GM18870 (cell line): ENCODE results near the gene PTDSS2.
"Not testable (repeated sequence)": the region's sequence is repeated elsewhere in the genome, so short reads cannot be mapped to it uniquely, and the experiment has no call there.

Experiments used
- ATAC-seq: cut with Tn5 transposase; IDR thresholded peaks from one replicate; pipeline ENCODE4 v1.9.1; 2021; ENCODE audit warnings: moderate library complexity; ENCODE audit not compliant: unreplicated experiment

The PTDSS2 gene

DNA sequence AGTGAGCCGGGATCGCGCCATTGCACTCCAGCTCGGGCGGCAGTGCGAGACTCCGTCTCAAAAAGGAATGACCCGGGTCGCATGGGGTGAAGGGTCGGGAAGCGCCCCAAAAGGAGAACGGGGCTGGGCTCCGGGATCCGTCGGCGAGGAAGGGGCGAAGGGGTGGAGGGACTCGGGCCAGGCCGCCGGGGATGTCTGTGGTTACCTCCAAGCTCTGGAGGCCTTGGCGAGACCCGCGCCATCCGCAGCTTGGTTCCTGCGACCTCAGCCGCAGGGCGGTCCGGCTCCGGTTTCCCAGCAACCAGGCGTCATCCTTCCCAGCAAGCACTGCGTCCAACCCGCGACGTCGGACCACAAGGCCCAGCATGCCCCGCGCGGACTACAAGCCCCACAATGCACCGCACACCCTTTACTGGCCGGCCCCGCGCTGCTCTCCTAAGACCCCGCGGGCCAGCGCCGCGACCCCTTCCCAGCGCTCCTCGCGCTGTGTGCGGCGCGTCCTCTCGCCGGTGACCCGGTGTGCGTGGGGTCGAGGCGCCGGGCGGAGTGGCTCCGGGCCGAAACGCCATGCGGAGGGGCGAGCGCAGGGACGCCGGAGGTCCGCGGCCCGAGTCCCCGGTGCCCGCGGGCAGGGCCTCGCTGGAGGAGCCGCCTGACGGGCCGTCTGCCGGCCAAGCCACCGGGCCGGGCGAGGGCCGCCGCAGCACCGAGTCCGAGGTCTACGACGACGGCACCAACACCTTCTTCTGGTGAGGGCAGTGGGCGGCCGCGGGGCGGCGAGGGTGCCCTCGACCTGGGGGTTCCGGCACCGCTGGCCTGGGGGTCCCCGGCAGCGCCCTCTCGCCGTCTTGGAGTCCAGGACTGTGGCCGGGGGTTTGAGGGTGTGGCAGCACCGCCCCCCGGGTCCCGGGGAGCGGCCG lies at the start of gene PTDSS2:
PTDSS2 (plus strand) TSS at position 391 of the 920 bp plus-strand sequence; CDS start at position 568, 177 bp downstream.
- ATAC-seq, result peak; percentile 64

DNA sequence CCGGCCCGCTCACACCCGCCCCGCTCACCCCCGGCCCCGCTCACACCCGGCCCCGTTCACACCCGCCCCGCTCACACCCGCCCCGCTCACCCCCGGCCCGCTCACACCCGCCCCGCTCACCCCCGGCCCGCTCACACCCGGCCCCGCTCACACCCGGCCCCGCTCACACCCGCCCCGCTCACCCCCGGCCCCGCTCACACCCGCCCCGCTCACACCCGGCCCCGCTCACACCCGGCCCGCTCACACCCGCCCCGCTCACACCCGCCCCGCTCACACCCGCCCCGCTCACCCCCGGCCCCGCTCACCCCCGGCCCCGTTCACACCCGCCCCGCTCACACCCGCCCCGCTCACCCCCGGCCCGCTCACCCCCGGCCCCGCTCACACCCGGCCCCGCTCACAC lies 48.9 kb upstream of the PTDSS2 start:
- ATAC-seq, result not testable (repeated sequence)

GRCh38 chr11:403021-403760 lies 46.9 kb upstream of the PTDSS2 start:
- no peak for ATAC-seq

GRCh38 chr11:403761-404431 lies 46.2 kb upstream of the PTDSS2 start:
- ATAC-seq, result no peak

GRCh38 chr11:404551-405264 lies 45.4 kb upstream of the PTDSS2 start:
- no peak for ATAC-seq

- no peak for ATAC-seq
Measured at GRCh38 chr11:405323-405953, 44.6 kb upstream of the PTDSS2 start.

DNA sequence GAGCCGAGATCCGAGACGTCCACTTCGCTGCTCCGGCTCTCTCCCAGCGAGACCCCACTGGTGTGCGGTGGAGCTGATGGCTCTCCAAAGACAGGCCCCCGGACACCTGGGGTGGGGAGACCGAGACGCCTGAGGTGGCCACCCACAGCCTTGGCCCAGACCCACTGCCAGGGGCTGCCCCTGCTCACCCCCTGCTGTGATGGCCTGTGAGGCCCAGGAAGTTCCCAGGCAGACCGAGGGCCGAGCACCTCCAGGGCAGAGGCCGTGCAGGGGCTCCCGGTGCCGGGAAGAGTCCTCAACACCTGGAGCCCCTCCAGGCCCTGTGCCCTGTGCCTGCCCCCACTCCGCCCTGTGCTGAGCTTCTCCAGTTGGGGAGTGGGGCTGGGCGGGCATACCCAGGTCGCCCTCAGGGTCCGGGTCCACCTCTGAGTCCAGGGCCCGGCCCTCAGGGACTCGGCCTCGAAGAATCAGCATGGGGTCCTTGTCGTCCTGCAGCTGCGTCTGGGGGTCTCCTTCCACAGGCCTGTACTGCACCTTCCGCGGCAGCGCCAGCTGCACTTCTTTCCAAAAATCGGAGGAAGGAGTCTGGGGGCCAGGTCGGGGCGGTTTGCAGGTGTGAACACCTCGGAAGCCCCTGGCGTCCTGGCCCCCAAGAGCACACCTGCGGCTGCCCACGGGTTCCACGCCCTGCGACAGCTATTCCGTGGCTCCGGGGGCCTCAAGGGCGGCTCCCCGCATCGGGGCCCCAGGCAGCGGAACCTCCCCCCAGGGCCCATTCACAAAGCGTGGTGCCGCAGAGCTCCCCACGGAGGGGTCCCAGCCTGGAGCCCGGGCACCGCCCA lies 43.9 kb upstream of the PTDSS2 start:
- ATAC-seq, result no peak

DNA sequence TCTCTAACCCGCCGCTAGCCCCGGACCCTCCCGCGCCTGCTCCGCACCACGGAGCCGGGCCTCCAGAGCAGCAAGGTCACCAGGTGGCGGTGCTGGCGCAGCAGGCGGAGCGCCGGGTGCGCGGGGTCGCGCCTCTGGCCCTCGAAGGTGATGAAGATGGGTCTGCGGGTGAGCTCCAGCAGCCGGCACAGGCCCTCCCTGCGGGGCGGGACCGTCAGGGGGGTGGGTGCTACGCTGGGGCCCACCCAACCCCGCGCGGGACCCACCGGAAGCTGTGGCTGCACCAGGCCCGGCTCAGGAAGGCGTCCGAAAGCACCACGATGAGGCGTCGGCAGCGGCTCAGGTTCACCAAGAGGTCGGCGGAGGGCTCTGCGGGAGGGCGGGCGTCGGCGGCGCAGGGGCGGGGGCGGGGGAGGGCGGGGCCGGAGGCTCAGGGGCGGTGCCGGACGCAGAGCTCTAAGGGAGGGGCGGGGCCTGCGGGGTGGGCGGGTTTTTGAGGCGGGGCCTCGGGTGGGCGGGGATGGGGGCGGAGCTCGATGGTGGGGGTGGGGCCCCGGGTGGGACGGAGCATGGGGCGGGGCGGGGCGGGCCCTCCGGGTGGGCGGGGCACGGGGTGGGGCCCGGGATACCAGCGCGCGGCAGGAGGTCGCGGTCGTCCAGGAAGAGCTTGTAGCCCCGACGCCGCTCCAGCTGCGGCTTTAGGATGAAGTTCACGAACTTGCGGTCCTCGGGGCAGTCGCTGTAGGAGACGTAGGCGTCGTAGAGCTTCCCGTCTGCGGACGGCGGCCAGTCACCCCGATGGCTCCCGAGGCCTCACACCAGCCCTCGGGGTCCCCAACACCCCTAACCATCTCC lies 43.1 kb upstream of the PTDSS2 start:
- ATAC-seq, result no peak

DNA sequence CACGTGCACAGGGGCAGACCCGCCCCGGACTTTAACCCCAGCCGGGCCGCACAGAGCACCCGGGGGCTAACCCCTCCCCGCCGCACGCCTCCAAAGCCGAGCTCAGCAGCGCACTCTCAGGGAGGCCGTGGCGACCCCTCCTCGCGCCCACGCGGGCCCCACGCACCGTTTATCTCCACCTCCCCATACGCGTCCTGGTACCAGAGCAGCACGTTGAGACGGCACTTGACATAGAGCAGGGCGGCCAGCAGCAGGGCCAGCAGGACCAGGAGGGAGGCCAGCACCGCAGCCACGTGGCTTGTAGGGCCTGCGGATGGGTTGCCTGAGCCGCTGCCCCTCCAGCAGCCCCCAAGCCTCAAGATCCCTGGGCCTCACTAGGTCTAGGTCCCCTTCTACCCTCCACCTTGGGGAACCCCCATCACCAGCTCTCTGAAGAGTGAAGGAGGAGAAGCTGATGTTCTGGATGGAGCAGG lies 42.4 kb upstream of the PTDSS2 start:
- no peak for ATAC-seq

DNA sequence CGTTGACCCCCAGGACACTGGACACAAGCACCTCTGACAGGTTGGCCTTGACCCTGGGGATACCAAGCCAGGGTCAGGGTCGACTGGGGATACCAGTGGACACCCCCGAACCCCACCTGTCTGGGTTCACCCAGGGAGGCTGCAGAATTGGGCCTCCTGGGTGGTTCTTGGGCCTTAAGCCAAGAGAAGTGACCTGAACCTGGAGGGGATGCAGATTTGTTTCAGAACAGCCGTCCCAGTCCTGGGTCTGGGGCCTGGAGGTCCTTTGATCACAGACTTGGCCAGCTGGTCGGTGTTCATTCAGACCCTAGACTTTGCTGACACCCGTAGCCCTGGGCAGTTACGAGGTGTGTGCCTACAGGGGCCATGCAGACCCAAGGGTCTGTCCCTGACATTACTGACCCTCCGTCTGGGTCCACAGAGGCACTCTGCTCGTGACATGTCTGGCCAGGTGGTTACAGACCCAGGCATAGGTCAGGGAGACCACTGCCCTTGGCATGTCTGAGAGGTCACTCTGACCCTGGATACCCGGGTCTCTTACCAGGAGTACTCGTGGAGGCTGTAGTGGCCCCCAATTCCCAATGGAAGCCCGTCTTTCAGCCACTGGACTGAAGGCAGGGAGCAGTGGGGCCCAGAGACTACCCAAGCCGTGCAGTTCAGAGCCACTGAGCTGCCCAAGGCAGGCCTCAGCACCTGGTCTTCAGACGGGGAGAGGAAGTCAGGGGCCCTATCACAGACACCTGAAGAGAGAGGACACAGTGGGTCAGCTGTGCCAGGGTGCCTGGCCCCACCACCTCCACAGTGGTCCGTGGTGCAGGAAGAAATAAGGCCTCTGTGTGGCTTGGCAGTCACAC lies 41.7 kb upstream of the PTDSS2 start:
- no peak for ATAC-seq

- ATAC-seq, result no peak
Measured at GRCh38 chr11:409008-409599, 41.0 kb upstream of the PTDSS2 start.

GRCh38 chr11:409600-410483 lies 40.2 kb upstream of the PTDSS2 start:
- no peak for ATAC-seq

DNA sequence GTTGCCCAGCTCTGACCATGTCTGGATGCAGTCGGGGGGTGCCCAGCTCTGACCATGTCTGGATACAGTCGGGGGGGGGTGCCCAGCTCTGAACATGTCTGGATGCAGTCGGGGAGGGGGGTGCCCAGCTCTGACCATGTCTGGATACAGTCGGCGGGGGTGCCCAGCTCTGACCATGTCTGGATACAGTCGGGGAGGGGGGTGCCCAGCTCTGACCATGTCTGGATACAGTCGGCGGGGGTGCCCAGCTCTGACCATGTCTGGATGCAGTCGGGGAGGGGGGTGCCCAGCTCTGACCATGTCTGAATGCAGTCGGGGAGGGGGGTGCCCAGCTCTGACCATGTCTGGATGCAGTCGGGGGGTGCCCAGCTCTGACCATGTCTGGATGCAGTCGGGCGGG lies 39.4 kb upstream of the PTDSS2 start:
- ATAC-seq, result not testable (repeated sequence)

- not testable (repeated sequence) for ATAC-seq
Measured at GRCh38 chr11:411520-411919, 38.6 kb upstream of the PTDSS2 start.

- ATAC-seq, result no peak
Measured at GRCh38 chr11:412641-413119, 37.4 kb upstream of the PTDSS2 start.
